Gastroesophageal sphincter (tissue), 3 donors: ENCODE data around the gene LBR.
"Not testable (repeated sequence)": the region's sequence is repeated elsewhere in the genome, so short reads cannot be mapped to it uniquely, and the experiment has no call there.

Source experiments
- CTCF ChIP-seq, 4 experiments: fragments of 200-600 bp in 2 of 4; fragments of 450-650 bp in 2 of 4; sonication (generic) in 1 of 4; IDR thresholded peaks; one replicate each; pipeline ENCODE4 v1.5.1; 2017 to 2019; ENCODE audit warnings: antibody characterized with exemption in 4 of 4, mild to moderate bottlenecking in 2 of 4, moderate library complexity in 2 of 4
- EP300 ChIP-seq: sonication (generic); formaldehyde crosslinking; IDR thresholded peaks from one replicate; pipeline ENCODE4 v1.6.1; 2017; ENCODE audit warnings: antibody characterized with exemption, mild to moderate bottlenecking
- POLR2A ChIP-seq, 2 donors: fragments of 450-650 bp; IDR thresholded peaks; one replicate each; pipeline ENCODE4 v1.6.1; 2017; ENCODE audit warnings: antibody characterized with exemption in 2 of 2, mild to moderate bottlenecking in 2 of 2, moderate library complexity in 1 of 2
- POLR2AphosphoS5 ChIP-seq: sonication (generic); formaldehyde crosslinking; IDR thresholded peaks from one replicate; pipeline ENCODE4 v1.6.1; 2017; ENCODE audit warnings: antibody characterized with exemption

GRCh38 chr1:225473676-225474438 is 46.0 kb upstream of the LBR start:
- TF ChIP-seq POLR2A (IDR thresholded peaks at IDR 0.05); CTCF (IDR thresholded peaks at IDR 0.05); EP300; POLR2AphosphoS5: not testable (repeated sequence)
